ENCODE data around the gene MYO5B. TPM values are rescaled to one million over a fixed set of nuclear protein-coding genes. Genes with fewer than 3 reads are reported as not detected.

MYO5B gene
- total and polyA plus RNA-seq, 10 of the 15 experiments (the other 5 are each of a cell fraction or from before 2014, with no cell fraction given), result 2.5 to 4.5 (median 3.3) TPM

DNA sequence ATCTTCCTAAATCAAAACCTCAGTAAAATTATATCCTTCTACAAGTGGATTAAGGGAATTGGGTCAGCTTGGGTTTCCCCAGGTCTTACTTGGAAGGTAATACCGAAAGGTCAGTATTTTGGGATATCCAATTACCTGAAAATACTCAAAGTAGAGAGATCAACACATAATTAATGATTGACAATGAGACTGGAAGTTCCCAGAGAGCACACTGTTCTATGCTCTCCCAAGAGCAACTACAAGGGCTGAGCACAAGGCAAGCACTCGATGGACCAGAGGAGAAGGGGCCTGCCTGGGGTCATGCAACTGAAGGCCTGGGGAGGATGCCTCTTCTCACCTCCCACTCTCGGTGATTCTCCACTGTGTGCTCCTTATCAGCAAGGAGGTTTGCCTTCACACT, 222.4 kb downstream of the MYO5B start:
- Histone ChIP-seq H3K4me3 (no peak overlapping the region), H3K79me2 (ENCODE audit: control insufficient read depth, insufficient read depth, low read length) (no peaks in the 10 kb centered on the region), H3K4me1 (ENCODE audit: control insufficient read depth, insufficient read depth, low read length) (no peaks in the 10 kb centered on the region), H3K9ac (ENCODE audit: control insufficient read depth, insufficient read depth, low read length) (no peak overlapping the region), H3K4me2 (ENCODE audit: control insufficient read depth, insufficient read depth) (no peak overlapping the region), H3K9me3 (replicated peaks; ENCODE audit: control insufficient read depth, insufficient read depth, low read length) (no peaks in the 10 kb centered on the region), H3K36me3 (ENCODE audit: control insufficient read depth in 2 of 2, insufficient read depth in 2 of 2, low read length in 1 of 2) (no peaks in the 10 kb centered on the region), H3K27ac (ENCODE audit: control insufficient read depth, insufficient read depth) (no peak overlapping the region), H3K27me3 (replicated peaks in 1 of 2; ENCODE audit: control insufficient read depth in 2 of 2, insufficient read depth in 2 of 2, low read length in 1 of 2) (peaks cover 0 to 4% of the 10 kb centered on the region in 2 experiments; a peak in 1 of 4 replicates), H2AFZ (ENCODE audit: control insufficient read depth, low read depth, low read length) (no peak overlapping the region), H4K20me1 (ENCODE audit: control insufficient read depth, insufficient read depth) (peaks cover 3% of the 10 kb centered on the region; the same call in 1 of the 2 replicates)
- POLR2A ChIA-PET, result no interaction called here
- RAD21 ChIA-PET (ENCODE audit: unreplicated experiment), result no interaction called here
- intact Hi-C loops (cut with micrococcal nuclease; ENCODE audit: unreplicated experiment) (no loop called here), in situ Hi-C loops (cut with MboI) (no loop called here)
- TF ChIP-seq POLR2AphosphoS2 (IDR thresholded peaks at IDR 0.05; ENCODE audit: low read depth, low read length) (no peak), MYC (IDR thresholded peaks at IDR 0.05; ENCODE audit: insufficient read depth, insufficient read length, insufficient replicate concordance, low read length, severe bottlenecking) (no peak), NFYA (IDR thresholded peaks at IDR 0.05; ENCODE audit: borderline replicate concordance, low read depth, low read length) (no peak), IKZF1 (conservative IDR thresholded peaks at IDR 0.05) (no peak), SMAD5 (IDR thresholded peaks at IDR 0.05; ENCODE audit: low read depth) (no peak), TAF1 (IDR thresholded peaks at IDR 0.05; ENCODE audit: borderline replicate concordance, low read depth, low read length) (no peak), NR2F1 (conservative IDR thresholded peaks at IDR 0.05) (no peak), MXI1 (IDR thresholded peaks at IDR 0.05; ENCODE audit: low read depth, low read length) (no peak), TBL1XR1 (IDR thresholded peaks at IDR 0.05; ENCODE audit: low read depth, low read length) (no peak), LARP7 (IDR thresholded peaks at IDR 0.05) (no peak), RAD51 (IDR thresholded peaks at IDR 0.05) (no peak)
- TF ChIP-seq, protein P1, sequence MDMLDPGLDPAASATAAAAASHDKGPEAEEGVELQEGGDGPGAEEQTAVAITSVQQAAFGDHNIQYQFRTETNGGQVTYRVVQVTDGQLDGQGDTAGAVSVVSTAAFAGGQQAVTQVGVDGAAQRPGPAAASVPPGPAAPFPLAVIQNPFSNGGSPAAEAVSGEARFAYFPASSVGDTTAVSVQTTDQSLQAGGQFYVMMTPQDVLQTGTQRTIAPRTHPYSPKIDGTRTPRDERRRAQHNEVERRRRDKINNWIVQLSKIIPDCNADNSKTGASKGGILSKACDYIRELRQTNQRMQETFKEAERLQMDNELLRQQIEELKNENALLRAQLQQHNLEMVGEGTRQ (IDR thresholded peaks at IDR 0.05; ENCODE audit: borderline replicate concordance, low read depth, low read length), result no peak
- TF ChIP-seq, protein P2, sequence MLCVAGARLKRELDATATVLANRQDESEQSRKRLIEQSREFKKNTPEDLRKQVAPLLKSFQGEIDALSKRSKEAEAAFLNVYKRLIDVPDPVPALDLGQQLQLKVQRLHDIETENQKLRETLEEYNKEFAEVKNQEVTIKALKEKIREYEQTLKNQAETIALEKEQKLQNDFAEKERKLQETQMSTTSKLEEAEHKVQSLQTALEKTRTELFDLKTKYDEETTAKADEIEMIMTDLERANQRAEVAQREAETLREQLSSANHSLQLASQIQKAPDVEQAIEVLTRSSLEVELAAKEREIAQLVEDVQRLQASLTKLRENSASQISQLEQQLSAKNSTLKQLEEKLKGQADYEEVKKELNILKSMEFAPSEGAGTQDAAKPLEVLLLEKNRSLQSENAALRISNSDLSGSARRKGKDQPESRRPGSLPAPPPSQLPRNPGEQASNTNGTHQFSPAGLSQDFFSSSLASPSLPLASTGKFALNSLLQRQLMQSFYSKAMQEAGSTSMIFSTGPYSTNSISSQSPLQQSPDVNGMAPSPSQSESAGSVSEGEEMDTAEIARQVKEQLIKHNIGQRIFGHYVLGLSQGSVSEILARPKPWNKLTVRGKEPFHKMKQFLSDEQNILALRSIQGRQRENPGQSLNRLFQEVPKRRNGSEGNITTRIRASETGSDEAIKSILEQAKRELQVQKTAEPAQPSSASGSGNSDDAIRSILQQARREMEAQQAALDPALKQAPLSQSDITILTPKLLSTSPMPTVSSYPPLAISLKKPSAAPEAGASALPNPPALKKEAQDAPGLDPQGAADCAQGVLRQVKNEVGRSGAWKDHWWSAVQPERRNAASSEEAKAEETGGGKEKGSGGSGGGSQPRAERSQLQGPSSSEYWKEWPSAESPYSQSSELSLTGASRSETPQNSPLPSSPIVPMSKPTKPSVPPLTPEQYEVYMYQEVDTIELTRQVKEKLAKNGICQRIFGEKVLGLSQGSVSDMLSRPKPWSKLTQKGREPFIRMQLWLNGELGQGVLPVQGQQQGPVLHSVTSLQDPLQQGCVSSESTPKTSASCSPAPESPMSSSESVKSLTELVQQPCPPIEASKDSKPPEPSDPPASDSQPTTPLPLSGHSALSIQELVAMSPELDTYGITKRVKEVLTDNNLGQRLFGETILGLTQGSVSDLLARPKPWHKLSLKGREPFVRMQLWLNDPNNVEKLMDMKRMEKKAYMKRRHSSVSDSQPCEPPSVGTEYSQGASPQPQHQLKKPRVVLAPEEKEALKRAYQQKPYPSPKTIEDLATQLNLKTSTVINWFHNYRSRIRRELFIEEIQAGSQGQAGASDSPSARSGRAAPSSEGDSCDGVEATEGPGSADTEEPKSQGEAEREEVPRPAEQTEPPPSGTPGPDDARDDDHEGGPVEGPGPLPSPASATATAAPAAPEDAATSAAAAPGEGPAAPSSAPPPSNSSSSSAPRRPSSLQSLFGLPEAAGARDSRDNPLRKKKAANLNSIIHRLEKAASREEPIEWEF (IDR thresholded peaks at IDR 0.05; ENCODE audit: insufficient replicate concordance, low read depth, low read length), result no peak
- TF ChIP-seq, protein P3, sequence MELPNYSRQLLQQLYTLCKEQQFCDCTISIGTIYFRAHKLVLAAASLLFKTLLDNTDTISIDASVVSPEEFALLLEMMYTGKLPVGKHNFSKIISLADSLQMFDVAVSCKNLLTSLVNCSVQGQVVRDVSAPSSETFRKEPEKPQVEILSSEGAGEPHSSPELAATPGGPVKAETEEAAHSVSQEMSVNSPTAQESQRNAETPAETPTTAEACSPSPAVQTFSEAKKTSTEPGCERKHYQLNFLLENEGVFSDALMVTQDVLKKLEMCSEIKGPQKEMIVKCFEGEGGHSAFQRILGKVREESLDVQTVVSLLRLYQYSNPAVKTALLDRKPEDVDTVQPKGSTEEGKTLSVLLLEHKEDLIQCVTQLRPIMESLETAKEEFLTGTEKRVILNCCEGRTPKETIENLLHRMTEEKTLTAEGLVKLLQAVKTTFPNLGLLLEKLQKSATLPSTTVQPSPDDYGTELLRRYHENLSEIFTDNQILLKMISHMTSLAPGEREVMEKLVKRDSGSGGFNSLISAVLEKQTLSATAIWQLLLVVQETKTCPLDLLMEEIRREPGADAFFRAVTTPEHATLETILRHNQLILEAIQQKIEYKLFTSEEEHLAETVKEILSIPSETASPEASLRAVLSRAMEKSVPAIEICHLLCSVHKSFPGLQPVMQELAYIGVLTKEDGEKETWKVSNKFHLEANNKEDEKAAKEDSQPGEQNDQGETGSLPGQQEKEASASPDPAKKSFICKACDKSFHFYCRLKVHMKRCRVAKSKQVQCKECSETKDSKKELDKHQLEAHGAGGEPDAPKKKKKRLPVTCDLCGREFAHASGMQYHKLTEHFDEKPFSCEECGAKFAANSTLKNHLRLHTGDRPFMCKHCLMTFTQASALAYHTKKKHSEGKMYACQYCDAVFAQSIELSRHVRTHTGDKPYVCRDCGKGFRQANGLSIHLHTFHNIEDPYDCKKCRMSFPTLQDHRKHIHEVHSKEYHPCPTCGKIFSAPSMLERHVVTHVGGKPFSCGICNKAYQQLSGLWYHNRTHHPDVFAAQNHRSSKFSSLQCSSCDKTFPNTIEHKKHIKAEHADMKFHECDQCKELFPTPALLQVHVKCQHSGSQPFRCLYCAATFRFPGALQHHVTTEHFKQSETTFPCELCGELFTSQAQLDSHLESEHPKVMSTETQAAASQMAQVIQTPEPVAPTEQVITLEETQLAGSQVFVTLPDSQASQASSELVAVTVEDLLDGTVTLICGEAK (IDR thresholded peaks at IDR 0.05; ENCODE audit: borderline replicate concordance), result no peak
- FAIRE-seq (no peak), ATAC-seq (no peak), DNase-seq (ENCODE audit: low read depth, low spot score) (no peak)
- CTCF ChIA-PET, result no interaction called here
- 0% methylated on average over 3 of the region's 3 CpGs for WGBS (ENCODE audit: insufficient coverage, insufficient replicate concordance, low lambda C conversion rate, missing lambda C conversion rate)
- SMC1A ChIA-PET (ENCODE audit: uncharacterized antibody, unreplicated experiment), result no interaction called here
- BruUV-seq (replicated peaks), result no TSS peak
